Liver (tissue), 3 donors: ENCODE measurements around the gene DNASE2.

Experiments
- EGR1 ChIP-seq, 2 donors: IDR thresholded peaks; 2 replicates each; pipeline ENCODE4 v1.6.1; 2016 to 2018; ENCODE audit warnings: antibody characterized with exemption in 2 of 2, low read depth in 2 of 2
- FOXA1 ChIP-seq: IDR thresholded peaks from 2 replicates; pipeline ENCODE4 v1.6.1; 2016; ENCODE audit warnings: antibody characterized with exemption
- GABPA ChIP-seq, 2 donors: IDR thresholded peaks in 1 of 2; conservative IDR thresholded peaks in 1 of 2; 2 replicates each; pipeline ENCODE4 v1.6.1; 2016; ENCODE audit warnings: antibody characterized with exemption in 2 of 2, mild to moderate bottlenecking in 1 of 2, moderate library complexity in 1 of 2
- HNF4G ChIP-seq: IDR thresholded peaks from 2 replicates; pipeline ENCODE4 v1.6.1; 2016; ENCODE audit warnings: antibody characterized with exemption
- MAX ChIP-seq: IDR thresholded peaks from 2 replicates; pipeline ENCODE4 v1.6.1; 2016; ENCODE audit warnings: antibody characterized with exemption
- RAD21 ChIP-seq, 2 donors: IDR thresholded peaks; 2 replicates each; pipeline ENCODE4 v1.6.1; 2016; ENCODE audit warnings: antibody characterized with exemption in 2 of 2, mild to moderate bottlenecking in 2 of 2
- SP1 ChIP-seq: IDR thresholded peaks from 2 replicates; pipeline ENCODE4 v1.6.1; 2018; ENCODE audit warnings: antibody characterized with exemption, mild to moderate bottlenecking
- TAF1 ChIP-seq: conservative IDR thresholded peaks from 2 replicates; pipeline ENCODE4 v1.6.1; 2016; ENCODE audit warnings: antibody characterized with exemption, mild to moderate bottlenecking
- YY1 ChIP-seq: IDR thresholded peaks from 2 replicates; pipeline ENCODE4 v1.6.1; 2016; ENCODE audit warnings: antibody characterized with exemption, mild to moderate bottlenecking
- TF ChIP-seq, protein P1 (sequence below): fragments of 150-350 bp; IDR thresholded peaks from 2 replicates; pipeline ENCODE4 v1.5.1; 2017; ENCODE audit warnings: improper control_type of control experiment, low read depth, low read length; ENCODE audit not compliant: missing input control
- TF ChIP-seq, protein P2 (sequence below): IDR thresholded peaks from 2 replicates; pipeline ENCODE4 v1.6.1; 2016; ENCODE audit warnings: antibody characterized with exemption, mild to moderate bottlenecking
- TF ChIP-seq, protein P3 (sequence below): IDR thresholded peaks from 2 replicates; pipeline ENCODE4 v1.6.1; 2016; ENCODE audit warnings: antibody characterized with exemption
- TF ChIP-seq, protein P4 (sequence below): IDR thresholded peaks from 2 replicates; pipeline ENCODE4 v1.6.1; 2016; ENCODE audit warnings: antibody characterized with exemption
- donor health status: healthy.
- donor health status: healthy.

GRCh38 chr19:12864721-12865715 lies 16.2 kb downstream of the DNASE2 start:
- TF ChIP-seq, protein P1, sequence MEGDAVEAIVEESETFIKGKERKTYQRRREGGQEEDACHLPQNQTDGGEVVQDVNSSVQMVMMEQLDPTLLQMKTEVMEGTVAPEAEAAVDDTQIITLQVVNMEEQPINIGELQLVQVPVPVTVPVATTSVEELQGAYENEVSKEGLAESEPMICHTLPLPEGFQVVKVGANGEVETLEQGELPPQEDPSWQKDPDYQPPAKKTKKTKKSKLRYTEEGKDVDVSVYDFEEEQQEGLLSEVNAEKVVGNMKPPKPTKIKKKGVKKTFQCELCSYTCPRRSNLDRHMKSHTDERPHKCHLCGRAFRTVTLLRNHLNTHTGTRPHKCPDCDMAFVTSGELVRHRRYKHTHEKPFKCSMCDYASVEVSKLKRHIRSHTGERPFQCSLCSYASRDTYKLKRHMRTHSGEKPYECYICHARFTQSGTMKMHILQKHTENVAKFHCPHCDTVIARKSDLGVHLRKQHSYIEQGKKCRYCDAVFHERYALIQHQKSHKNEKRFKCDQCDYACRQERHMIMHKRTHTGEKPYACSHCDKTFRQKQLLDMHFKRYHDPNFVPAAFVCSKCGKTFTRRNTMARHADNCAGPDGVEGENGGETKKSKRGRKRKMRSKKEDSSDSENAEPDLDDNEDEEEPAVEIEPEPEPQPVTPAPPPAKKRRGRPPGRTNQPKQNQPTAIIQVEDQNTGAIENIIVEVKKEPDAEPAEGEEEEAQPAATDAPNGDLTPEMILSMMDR, result peak; percentile 40
- no peak for TF ChIP-seq EGR1 (IDR thresholded peaks at IDR 0.05; ENCODE audit: low read depth in 2 of 2)
- no peak for TF ChIP-seq TAF1
- TF ChIP-seq YY1, result peak; percentile 44
- TF ChIP-seq, protein P2, sequence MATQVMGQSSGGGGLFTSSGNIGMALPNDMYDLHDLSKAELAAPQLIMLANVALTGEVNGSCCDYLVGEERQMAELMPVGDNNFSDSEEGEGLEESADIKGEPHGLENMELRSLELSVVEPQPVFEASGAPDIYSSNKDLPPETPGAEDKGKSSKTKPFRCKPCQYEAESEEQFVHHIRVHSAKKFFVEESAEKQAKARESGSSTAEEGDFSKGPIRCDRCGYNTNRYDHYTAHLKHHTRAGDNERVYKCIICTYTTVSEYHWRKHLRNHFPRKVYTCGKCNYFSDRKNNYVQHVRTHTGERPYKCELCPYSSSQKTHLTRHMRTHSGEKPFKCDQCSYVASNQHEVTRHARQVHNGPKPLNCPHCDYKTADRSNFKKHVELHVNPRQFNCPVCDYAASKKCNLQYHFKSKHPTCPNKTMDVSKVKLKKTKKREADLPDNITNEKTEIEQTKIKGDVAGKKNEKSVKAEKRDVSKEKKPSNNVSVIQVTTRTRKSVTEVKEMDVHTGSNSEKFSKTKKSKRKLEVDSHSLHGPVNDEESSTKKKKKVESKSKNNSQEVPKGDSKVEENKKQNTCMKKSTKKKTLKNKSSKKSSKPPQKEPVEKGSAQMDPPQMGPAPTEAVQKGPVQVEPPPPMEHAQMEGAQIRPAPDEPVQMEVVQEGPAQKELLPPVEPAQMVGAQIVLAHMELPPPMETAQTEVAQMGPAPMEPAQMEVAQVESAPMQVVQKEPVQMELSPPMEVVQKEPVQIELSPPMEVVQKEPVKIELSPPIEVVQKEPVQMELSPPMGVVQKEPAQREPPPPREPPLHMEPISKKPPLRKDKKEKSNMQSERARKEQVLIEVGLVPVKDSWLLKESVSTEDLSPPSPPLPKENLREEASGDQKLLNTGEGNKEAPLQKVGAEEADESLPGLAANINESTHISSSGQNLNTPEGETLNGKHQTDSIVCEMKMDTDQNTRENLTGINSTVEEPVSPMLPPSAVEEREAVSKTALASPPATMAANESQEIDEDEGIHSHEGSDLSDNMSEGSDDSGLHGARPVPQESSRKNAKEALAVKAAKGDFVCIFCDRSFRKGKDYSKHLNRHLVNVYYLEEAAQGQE, result no peak
- TF ChIP-seq, protein P3, sequence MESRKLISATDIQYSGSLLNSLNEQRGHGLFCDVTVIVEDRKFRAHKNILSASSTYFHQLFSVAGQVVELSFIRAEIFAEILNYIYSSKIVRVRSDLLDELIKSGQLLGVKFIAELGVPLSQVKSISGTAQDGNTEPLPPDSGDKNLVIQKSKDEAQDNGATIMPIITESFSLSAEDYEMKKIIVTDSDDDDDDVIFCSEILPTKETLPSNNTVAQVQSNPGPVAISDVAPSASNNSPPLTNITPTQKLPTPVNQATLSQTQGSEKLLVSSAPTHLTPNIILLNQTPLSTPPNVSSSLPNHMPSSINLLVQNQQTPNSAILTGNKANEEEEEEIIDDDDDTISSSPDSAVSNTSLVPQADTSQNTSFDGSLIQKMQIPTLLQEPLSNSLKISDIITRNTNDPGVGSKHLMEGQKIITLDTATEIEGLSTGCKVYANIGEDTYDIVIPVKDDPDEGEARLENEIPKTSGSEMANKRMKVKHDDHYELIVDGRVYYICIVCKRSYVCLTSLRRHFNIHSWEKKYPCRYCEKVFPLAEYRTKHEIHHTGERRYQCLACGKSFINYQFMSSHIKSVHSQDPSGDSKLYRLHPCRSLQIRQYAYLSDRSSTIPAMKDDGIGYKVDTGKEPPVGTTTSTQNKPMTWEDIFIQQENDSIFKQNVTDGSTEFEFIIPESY, result no peak
- no peak for TF ChIP-seq MAX
- no peak for TF ChIP-seq SP1
- peak in 1 of 2 donors; percentile 41 for TF ChIP-seq GABPA (IDR thresholded peaks at IDR 0.05 in 1 of 2, conservative IDR thresholded peaks at IDR 0.05 in 1 of 2)
- no peak for TF ChIP-seq HNF4G
- TF ChIP-seq FOXA1, result no peak
- peak; percentile 35 to 78 for TF ChIP-seq RAD21 (IDR thresholded peaks at IDR 0.05)
- TF ChIP-seq, protein P4, sequence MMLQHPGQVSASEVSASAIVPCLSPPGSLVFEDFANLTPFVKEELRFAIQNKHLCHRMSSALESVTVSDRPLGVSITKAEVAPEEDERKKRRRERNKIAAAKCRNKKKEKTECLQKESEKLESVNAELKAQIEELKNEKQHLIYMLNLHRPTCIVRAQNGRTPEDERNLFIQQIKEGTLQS, result no peak
